Kidney (tissue), 14 donors: ENCODE results near the gene PI4K2A. TPM values are rescaled to one million over a fixed set of nuclear protein-coding genes. Genes with fewer than 3 reads are reported as not detected.
A peak's percentile ranks its signal among the peaks of the same experiment; 100 is the strongest.

Experiments
- DNase-seq, 5 donors: peaks; one replicate each; pipeline ENCODE4 v3.0.0-alpha.2; 2013 to 2020
- FAIRE-seq: peaks from 2 replicates; lab custom pipeline; 2012; peaks lifted over from hg19 to GRCh38; lab: Jason Lieb, UNC
- H3K27ac ChIP-seq, 2 donors: one replicate each; pipeline ENCODE4 v1.7.0; 2013; ENCODE audit warnings: low read depth in 2 of 2, low read length in 2 of 2, inconsistent platforms in 1 of 2
- H3K27me3 ChIP-seq: one replicate; pipeline ENCODE4 v1.7.1; 2013; ENCODE audit warnings: low read length, inconsistent platforms; ENCODE audit not compliant: control insufficient read depth, insufficient read depth
- H3K36me3 ChIP-seq, 3 donors: one replicate each; pipeline versions ENCODE4 v1.7.0 to v1.7.1; 2013; ENCODE audit warnings: low read length in 3 of 3, control low read depth in 1 of 3, inconsistent platforms in 1 of 3; ENCODE audit not compliant: insufficient read depth in 3 of 3, control insufficient read depth in 2 of 3
- H3K4me1 ChIP-seq, 3 donors: one replicate each; pipeline versions ENCODE4 v1.7.0 to v1.7.1; 2013; ENCODE audit warnings: low read length in 3 of 3, inconsistent platforms in 1 of 3, low read depth in 1 of 3; ENCODE audit not compliant: control insufficient read depth in 2 of 3, insufficient read depth in 2 of 3
- H3K4me3 ChIP-seq, 3 donors: one replicate each; pipeline versions ENCODE4 v1.7.0 to v1.8.1; 2013; ENCODE audit warnings: low read length in 3 of 3, control low read depth in 1 of 3, inconsistent platforms in 1 of 3
- H3K9ac ChIP-seq, 3 donors: one replicate each; pipeline versions ENCODE4 v1.7.0 to v1.7.1; 2013; ENCODE audit warnings: low read length in 3 of 3, control low read depth in 1 of 3, inconsistent platforms in 1 of 3
- H3K9me3 ChIP-seq, 3 donors: one replicate each; pipeline versions ENCODE4 v1.7.0 to v1.7.1; 2013; ENCODE audit warnings: low read length in 3 of 3, control low read depth in 1 of 3, inconsistent platforms in 1 of 3; ENCODE audit not compliant: control insufficient read depth in 2 of 3, insufficient read depth in 1 of 3
- CTCF ChIP-seq: IDR thresholded peaks from 3 replicates; pipeline ENCODE4 v1.5.1; 2012; ENCODE audit warnings: mild to moderate bottlenecking, moderate library complexity, borderline replicate concordance; ENCODE audit not compliant: insufficient read depth; ENCODE audit errors: extremely low read depth
- intact Hi-C: fragments of 100-400 bp; cut with DNase I; formaldehyde crosslinking; loops from one replicate; pipeline ENCODE4 v1.11.1; 2022
- polyA plus RNA-seq: library from polyadenylated mRNA; stranded (reverse); fragments of 350-450 nt; fragmentation: Illumina TruSeq; extraction: RNeasy Lipid Tissue Mini Kit (QIAGEN cat#74804); gene quantifications from one replicate; pipeline ENCODE4 v1.2.3, GENCODE V29; 2014; ENCODE audit warnings: low read depth, low replicate concordance; ENCODE audit not compliant: insufficient read depth
- total RNA-seq: library from RNA; stranded (reverse); fragmentation: NEBNext Ultra II Directional; extraction: Animal tissue kit (Norgen Biotek cat#: 25700); gene quantifications from one replicate; pipeline ENCODE4 v1.2.1, GENCODE V29; 2021
- donor health status: control.
- donor health status: control.
- donor health status: control.
- donor health status: control.
- donor health status: control.
- donor health status: DM: yes; HTN: yes; CAD: no.
- donor health status: Normal renal cell carcinoma (clear cell type).

The PI4K2A gene
- total and polyA plus RNA-seq, 2 donors from 2014 or later, result 14.2 to 17.3 TPM

GRCh38 chr10:97713339-97713825, 72.9 kb downstream of the PI4K2A start, which contains the start of gene MARVELD1:
Gene MARVELD1 (plus strand): TSS chr10:97713730. CDS start chr10:97713877, 147 bp downstream.
- H3K27me3 ChIP-seq, result no peaks in the 10 kb centered on the region
- H3K36me3 ChIP-seq, result no peaks in the 10 kb centered on the region
- peak within 1 kb of the TSS; percentile 10 to 61 (median 35) for H3K9ac ChIP-seq
- TF ChIP-seq CTCF, result no peak
- H3K9me3 ChIP-seq, result no peaks in the 10 kb centered on the region
- FAIRE-seq, result no peak
- peak within 1 kb of the TSS; percentile 80 to 86 for H3K27ac ChIP-seq
- H3K4me3 ChIP-seq, result peak within 1 kb of the TSS; percentile 59 to 66 (median 60)
- peak; percentile 90 to 95 (median 92) for DNase-seq
- intact Hi-C loops, result no loop called here
- H3K4me1 ChIP-seq, result peaks cover 0 to 11% (median 0%) of the 10 kb centered on the region in 3 donors

- Histone ChIP-seq H3K4me1 (peaks cover 0 to 17% (median 0%) of the 10 kb centered on the region in 3 donors), H3K36me3 (no peaks in the 10 kb centered on the region), H3K27me3 (no peaks in the 10 kb centered on the region), H3K27ac (peak overlapping the region; percentile 80 to 86), H3K4me3 (peak overlapping the region; percentile 59 to 66 (median 60)), H3K9me3 (no peaks in the 10 kb centered on the region), H3K9ac (peak overlapping the region; percentile 10 to 61 (median 35))
- DNase-seq, result peak; percentile 82 to 92 (median 88)
- intact Hi-C loops, result no loop called here
- peak; percentile 23 for TF ChIP-seq CTCF
- no peak for FAIRE-seq
Measured at GRCh38 chr10:97713826-97714400, 73.4 kb downstream of the PI4K2A start.

- H3K27me3 ChIP-seq, result no peaks in the 10 kb centered on the region
- H3K9me3 ChIP-seq, result no peaks in the 10 kb centered on the region
- H3K36me3 ChIP-seq, result no peaks in the 10 kb centered on the region
- FAIRE-seq (no peak), DNase-seq (peak; percentile 71 to 94 (median 82))
- H3K4me1 ChIP-seq, result peaks cover 0 to 13% (median 0%) of the 10 kb centered on the region in 3 donors
- TF ChIP-seq CTCF, result no peak
- peak overlapping the region; percentile 1 to 61 (median 10) for H3K9ac ChIP-seq
- peak overlapping the region in 2 of 3 donors; percentile 59 to 66 for H3K4me3 ChIP-seq
- H3K27ac ChIP-seq, result peak overlapping the region; percentile 80 to 86
- intact Hi-C loops, result no loop called here
Measured at GRCh38 chr10:97714401-97715258, 74.2 kb downstream of the PI4K2A start.
